Measurements from ENCODE around the gene ECM2.

DNA sequence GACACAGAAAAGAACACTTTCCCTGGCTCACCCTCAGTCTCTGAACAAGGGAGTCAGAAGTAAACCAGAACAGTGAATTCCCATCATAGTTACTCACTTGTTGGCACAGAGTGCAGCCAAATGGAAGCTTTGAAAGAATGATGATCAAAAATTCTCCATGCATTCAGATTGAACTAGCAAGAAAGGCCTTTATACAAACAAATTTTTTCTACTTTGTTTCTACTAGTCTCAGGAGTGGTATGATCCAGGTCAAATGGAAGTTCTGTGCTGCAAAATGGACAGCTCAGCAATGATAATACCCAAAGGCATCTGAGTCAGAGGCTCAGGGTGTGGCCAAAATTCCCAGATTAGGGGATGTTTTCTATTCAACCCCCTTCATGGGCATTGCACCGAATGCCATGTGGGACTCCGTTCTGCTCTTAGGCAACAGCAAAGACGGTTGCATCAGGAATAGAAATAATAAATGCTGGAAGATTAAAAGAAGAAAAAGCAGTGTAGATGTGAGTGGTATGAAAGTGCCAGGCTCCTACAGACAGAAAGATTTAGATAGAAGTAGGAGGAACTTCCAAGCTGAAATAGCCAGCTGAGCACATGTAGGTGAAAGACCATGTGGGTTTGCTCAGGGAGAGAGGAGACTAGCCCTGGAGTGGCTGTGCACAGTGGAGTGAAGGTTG is 29.5 kb downstream of the ECM2 start:
- TF ChIP-seq CTCF (IDR thresholded peaks at IDR 0.05; ENCODE audit: borderline replicate concordance, extremely low read depth, low read length, poor library complexity, severe bottlenecking) (no peak), EZH2 (IDR thresholded peaks at IDR 0.05; ENCODE audit: borderline replicate concordance, low read depth, low read length, severe bottlenecking) (no peak)
